Glutamatergic neuron (in vitro differentiated cells): ENCODE measurements around the gene RCC1. TPM values are rescaled to one million over a fixed set of nuclear protein-coding genes. Genes with fewer than 3 reads are reported as not detected.
A peak's percentile ranks its signal among the peaks of the same experiment; 100 is the strongest.

ENCODE experiments used
- DNase-seq: peaks from one replicate; pipeline ENCODE4 v3.0.0; 2022
- H3K27ac Mint-ChIP-seq: one replicate; pipeline ENCODE4 v1.8.0; 2020; ENCODE audit warnings: mild to moderate bottlenecking, mixed read lengths, inconsistent platforms; ENCODE audit not compliant: unreplicated experiment
- H3K27me3 Mint-ChIP-seq: one replicate; pipeline ENCODE4 v1.8.0; 2020; ENCODE audit warnings: mild to moderate bottlenecking, moderate library complexity, mixed read lengths, inconsistent platforms; ENCODE audit not compliant: unreplicated experiment
- H3K36me3 Mint-ChIP-seq: one replicate; pipeline ENCODE4 v1.8.0; 2020; ENCODE audit warnings: mild to moderate bottlenecking, mixed read lengths, inconsistent platforms; ENCODE audit not compliant: unreplicated experiment
- H3K4me1 Mint-ChIP-seq: one replicate; pipeline ENCODE4 v1.8.0; 2020; ENCODE audit warnings: mild to moderate bottlenecking, low read depth, mixed read lengths, inconsistent platforms; ENCODE audit not compliant: unreplicated experiment
- H3K4me3 Mint-ChIP-seq: one replicate; pipeline ENCODE4 v1.8.0; 2020; ENCODE audit warnings: mild to moderate bottlenecking, mixed read lengths, inconsistent platforms; ENCODE audit not compliant: unreplicated experiment
- H3K9me3 Mint-ChIP-seq: one replicate; pipeline ENCODE4 v1.8.0; 2020; ENCODE audit warnings: mild to moderate bottlenecking, moderate library complexity, mixed read lengths, inconsistent platforms; ENCODE audit not compliant: unreplicated experiment
- total RNA-seq: library from RNA; stranded (reverse); fragmentation: NEBNext Ultra II Directional; extraction: Animal tissue kit (Norgen Biotek cat#: 25700); gene quantifications from one replicate; pipeline ENCODE4 v1.2.1, GENCODE V29; 2021; ENCODE audit not compliant: unreplicated experiment
- TF ChIP-seq, protein P1 (sequence below): fragments of 200-600 bp; sonication (generic); IDR thresholded peaks from one replicate; pipeline ENCODE4 v1.5.0; 2021; ENCODE audit not compliant: partially characterized antibody, unreplicated experiment

Gene RCC1
- total RNA-seq, 1 donor from 2014 or later, result 12.3 TPM

DNA sequence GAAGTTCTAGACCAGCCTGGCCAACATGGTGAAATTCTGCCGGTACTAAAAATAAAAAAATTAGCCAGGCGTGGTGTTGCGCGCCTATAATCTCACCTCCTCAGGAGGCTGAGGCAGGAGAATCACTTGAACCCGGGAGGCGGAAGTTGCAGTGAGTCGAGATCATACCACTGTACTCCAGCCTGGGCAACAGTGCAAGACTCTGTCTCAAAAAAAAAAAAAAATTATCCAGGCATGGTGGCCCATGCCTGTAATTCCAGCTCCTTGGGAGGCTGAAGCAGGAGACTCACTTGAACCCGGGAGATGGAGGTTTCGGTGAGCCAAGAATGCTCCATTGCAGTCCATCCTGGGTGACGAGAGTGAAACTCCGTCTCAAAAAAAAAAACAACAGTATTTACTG is 67.7 kb downstream of the RCC1 start:
- Mint-ChIP-seq H3K4me3 (no peak overlapping the region), H3K27ac (no peak overlapping the region), H3K4me1 (peaks cover 2% of the 10 kb centered on the region), H3K9me3 (no peaks in the 10 kb centered on the region), H3K36me3 (no peaks in the 10 kb centered on the region), H3K27me3 (no peaks in the 10 kb centered on the region)
- TF ChIP-seq, protein P1, sequence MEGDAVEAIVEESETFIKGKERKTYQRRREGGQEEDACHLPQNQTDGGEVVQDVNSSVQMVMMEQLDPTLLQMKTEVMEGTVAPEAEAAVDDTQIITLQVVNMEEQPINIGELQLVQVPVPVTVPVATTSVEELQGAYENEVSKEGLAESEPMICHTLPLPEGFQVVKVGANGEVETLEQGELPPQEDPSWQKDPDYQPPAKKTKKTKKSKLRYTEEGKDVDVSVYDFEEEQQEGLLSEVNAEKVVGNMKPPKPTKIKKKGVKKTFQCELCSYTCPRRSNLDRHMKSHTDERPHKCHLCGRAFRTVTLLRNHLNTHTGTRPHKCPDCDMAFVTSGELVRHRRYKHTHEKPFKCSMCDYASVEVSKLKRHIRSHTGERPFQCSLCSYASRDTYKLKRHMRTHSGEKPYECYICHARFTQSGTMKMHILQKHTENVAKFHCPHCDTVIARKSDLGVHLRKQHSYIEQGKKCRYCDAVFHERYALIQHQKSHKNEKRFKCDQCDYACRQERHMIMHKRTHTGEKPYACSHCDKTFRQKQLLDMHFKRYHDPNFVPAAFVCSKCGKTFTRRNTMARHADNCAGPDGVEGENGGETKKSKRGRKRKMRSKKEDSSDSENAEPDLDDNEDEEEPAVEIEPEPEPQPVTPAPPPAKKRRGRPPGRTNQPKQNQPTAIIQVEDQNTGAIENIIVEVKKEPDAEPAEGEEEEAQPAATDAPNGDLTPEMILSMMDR, result no peak
- no peak for DNase-seq

DNA sequence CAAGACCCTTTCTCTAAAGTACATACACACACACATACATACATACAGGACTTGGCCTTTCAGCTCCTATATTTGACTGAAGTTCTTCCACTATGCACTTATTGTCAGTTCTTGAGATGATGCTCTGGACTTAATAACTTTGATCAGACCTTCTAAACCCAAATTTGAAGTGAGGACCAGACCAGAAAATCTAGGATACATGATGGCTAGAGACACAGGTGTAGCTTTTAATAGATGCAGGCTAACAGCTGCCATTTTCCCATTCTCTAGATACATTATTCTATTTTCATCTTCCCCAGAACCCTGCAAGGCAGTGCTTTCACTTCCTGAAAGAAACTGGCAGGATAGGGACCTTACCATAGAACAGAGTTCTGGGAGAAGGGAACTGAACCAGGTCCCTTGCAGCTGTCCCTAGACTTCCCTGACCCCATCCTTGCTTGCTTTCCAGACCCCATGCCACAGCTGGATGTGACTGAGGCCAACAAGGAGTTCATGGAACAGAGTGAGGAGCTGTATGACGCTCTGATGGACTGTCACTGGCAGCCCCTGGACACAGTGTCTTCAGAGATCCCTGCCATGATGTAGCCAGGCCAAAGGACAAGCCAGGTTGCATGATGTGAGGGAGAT is 71.3 kb downstream of the RCC1 start:
- no peak overlapping the region for H3K27ac Mint-ChIP-seq
- TF ChIP-seq, protein P1, result no peak
- no peak overlapping the region for H3K4me3 Mint-ChIP-seq
- peaks cover 8% of the 10 kb centered on the region for H3K9me3 Mint-ChIP-seq
- no peak for DNase-seq
- H3K27me3 Mint-ChIP-seq, result peaks cover 2% of the 10 kb centered on the region
- peaks cover 13% of the 10 kb centered on the region for H3K4me1 Mint-ChIP-seq
- no peaks in the 10 kb centered on the region for H3K36me3 Mint-ChIP-seq

DNA sequence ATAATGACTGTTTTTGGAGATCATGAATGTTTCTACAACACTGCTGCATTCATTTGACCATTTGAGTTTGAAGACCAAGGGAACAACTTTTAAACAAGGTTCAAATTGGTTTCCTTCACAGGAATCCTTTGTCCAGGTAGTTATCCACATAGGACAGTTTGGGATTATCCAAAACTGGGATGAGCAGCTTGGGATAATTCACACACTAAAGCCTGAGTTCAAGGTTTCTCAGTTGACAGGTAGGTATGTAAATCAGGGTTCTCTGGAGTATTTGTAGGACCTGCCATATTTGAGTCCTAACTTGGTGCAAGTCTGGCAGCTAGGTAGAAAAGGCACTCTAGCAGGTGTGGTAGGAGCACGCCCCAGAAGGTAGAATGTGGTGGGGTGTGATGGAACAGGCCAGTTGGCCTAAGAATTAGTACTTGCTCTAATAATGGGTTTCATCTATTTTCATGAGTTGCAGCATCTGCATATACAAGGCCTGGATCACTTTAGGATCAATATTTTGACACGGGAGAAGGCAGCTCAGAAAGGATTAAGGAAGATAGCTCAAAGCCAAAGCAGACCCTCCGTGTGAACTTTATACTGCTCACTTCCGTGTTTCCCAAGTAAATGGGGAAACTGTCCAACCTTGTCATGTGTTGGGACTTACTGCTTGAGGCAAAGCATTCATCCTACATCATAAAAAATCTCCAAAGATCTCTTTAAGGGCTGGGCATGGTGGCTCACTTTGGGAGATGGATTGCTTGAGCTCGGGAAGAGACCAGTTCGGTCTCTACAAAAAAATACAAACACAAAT is 72.1 kb downstream of the RCC1 start:
- Mint-ChIP-seq H3K36me3 (no peaks in the 10 kb centered on the region), H3K27ac (peak overlapping the region; percentile 33), H3K27me3 (peaks cover 2% of the 10 kb centered on the region), H3K4me1 (peaks cover 13% of the 10 kb centered on the region), H3K9me3 (peaks cover 10% of the 10 kb centered on the region), H3K4me3 (no peak overlapping the region)
- no peak for DNase-seq
- TF ChIP-seq, protein P1, result no peak

DNA sequence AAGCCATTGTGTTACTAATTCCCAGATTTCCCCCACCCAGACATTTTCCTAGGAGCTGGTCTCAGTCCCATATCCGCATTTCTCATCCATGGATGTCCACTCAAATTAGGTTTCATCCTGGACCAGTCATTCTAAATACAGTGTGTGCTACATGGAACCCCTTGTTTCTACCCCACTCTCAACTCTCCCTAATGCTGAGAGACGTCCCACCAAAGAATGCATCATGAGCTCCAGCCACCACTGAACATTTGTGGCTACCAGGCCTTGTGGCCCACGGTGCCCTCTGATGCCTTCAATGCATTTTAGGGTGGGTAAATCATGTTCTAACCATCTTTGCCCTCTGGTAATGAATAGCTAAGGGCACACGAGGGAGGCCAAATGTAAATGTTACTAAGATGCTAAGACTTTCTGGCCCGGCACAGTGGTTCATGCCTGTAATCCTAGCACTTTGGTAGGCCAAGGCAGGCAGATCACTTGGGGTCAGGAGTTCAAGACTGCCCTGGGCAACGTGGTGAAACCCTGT is 72.9 kb downstream of the RCC1 start:
- H3K9me3 Mint-ChIP-seq, result peaks cover 10% of the 10 kb centered on the region
- peaks cover 2% of the 10 kb centered on the region for H3K27me3 Mint-ChIP-seq
- TF ChIP-seq, protein P1, result no peak
- no peaks in the 10 kb centered on the region for H3K36me3 Mint-ChIP-seq
- no peak for DNase-seq
- H3K4me1 Mint-ChIP-seq, result peaks cover 13% of the 10 kb centered on the region
- no peak overlapping the region for H3K4me3 Mint-ChIP-seq
- H3K27ac Mint-ChIP-seq, result no peak overlapping the region

DNA sequence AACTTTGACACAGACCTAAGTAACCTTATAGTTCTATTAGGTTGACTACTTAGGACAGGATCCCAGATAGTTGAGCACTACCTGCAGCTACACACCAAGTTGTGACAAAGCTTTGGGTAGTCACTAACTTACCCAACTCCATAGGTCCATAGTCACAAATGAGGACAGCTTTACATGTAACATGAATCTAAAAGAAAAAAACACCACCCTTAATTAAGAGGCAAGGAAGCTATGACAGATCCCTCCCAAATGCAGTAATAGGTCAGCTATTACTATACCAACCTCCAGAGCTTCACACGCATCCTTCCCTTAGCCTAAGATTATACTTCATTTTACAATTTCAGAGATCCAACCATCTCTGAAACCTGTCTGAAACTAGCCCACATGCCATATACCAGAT is 73.6 kb downstream of the RCC1 start:
- TF ChIP-seq, protein P1, result no peak
- peak overlapping the region; percentile 95 for H3K4me3 Mint-ChIP-seq
- no peak for DNase-seq
- H3K27me3 Mint-ChIP-seq, result peaks cover 2% of the 10 kb centered on the region
- peaks cover 13% of the 10 kb centered on the region for H3K4me1 Mint-ChIP-seq
- H3K27ac Mint-ChIP-seq, result peak overlapping the region; percentile 44
- peaks cover 10% of the 10 kb centered on the region for H3K9me3 Mint-ChIP-seq
- H3K36me3 Mint-ChIP-seq, result no peaks in the 10 kb centered on the region
